Activated CD4-positive, alpha-beta T cell treated with anti-CD3 and anti-CD28 coated beads, Interleukin-2, Interleukin-6, amounts not matched to agents 100 ng/mL and 50 ng/mL, durations not matched to agents 16 hours and 8 hours (primary cell): ENCODE data around the gene KMT5B.

ENCODE experiments used
- DNase-seq: peaks from one replicate; pipeline ENCODE4 v3.0.0-alpha.2; 2020

The KMT5B gene

GRCh38 chr11:68142441-68143309 is 70.4 kb downstream of the KMT5B start:
- no peak for DNase-seq

DNA sequence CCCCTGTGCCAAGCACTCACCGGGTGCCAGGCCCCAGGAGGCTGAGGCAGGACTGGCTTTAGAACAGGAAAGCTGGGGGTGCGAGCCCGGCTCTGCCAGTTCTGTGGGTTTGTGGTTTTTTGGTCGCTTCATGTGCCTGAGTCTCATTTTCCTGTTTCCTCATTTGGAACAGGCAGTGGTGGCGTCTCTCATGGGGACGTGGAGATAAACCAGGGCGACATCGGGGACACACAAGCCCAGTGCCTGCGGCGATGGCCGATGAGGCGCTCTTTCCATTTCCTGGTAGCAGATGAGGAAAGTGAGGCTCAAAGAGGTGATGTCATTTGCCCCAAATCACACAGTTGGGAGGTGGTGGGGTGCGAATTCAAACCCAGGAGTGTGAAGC is 71.1 kb downstream of the KMT5B start:
- peak; percentile 64 for DNase-seq

DNA sequence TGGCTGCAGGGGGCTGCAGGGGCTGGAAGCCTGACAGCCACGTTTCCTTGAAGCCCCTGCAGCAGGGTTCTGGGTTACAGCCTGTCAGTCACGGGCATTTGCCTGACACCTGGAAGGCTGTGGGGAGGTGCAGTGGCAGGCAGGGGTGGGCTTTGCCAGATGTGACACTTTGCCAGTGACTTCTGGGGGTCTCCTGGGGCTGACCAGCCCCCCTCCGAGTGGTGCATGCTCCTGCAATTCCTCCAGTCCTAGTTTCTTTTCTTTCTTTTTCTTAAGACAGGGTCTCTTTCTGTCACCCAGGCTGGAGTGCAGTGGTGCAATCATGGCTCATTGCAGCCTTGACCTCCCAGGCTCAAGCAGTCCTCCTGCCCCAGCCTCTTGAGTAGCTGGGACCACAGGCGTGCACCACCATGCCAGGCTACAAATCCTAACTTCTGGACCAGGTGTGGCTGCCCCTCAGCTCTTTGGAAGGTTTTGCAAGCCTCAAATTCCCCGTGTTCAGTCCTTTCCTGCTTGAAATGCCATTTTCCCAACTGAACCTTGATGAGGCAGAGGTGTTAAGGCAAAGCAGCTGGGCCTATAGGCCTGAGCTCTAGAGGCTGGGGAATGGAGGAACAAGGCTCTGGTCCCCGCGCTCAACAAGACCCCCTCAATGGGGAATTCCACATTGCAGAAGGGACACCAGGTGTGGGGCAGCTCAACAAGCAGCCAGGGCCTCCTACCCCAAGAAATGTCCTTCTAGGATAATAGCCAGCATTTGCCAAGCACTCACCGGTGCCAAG is 71.7 kb downstream of the KMT5B start:
- DNase-seq: no peak

- DNase-seq: no peak
Measured at GRCh38 chr11:68140496-68141245, 72.4 kb downstream of the KMT5B start.

GRCh38 chr11:68138237-68138636 is 74.9 kb downstream of the KMT5B start:
- DNase-seq: no peak

DNA sequence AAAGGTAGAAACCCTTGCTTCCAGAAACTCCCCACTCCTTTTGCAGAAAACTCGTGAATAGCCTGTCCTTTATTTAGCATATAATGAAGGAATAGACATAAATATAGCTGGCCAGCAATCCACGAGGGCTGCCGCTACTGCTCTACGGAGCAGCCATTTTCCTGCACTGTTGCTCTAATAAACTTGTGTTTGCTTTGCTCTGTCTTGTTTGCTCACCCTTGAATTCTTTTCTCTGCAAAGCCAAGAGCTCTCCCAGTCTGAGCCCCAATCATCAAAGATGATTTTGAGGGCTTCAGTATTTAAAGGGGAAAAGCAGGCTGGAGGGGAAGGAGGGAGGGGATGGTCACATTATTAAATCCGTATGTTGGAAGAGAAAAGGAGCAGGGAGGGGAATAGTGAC is 75.3 kb downstream of the KMT5B start:
- no peak for DNase-seq

- DNase-seq: no peak
Measured at GRCh38 chr11:68136866-68137265, 76.2 kb downstream of the KMT5B start.

DNA sequence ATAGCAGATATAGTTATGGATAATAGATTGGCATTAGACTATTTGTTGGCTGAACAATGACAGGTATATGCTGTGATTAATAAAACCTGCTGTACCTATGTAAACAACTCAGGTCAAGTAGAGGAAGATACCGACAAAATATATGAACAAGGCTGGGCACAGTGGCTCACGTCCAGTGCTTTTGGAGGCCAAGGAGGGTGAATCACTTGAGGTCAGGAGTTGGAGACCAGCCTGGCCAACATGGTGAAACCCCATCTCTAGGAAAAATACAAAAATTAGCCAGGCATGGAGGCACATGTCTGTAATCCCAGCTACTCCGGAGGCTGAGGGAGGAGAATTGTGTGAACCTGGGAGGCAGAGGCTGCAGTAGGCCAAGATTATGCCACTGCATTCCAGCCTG is 77.9 kb downstream of the KMT5B start:
- DNase-seq: no peak

DNA sequence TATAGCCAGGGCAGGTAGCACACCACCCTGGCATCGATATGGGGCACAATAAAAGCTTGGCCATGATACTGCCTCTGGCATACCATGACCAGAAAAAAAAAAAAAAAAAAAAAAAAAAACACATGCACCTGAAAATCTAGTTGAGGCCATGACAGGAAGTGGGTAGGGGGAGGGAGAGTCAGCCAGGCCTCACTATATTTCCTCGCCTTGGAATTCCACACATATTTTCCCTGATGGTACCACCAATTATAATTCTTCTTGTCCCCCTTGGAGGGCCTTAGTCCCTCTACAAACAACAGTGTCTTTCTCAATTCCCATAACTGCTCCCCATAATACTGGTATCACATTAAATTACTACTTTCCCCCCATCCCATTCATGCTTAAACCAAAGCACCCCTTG is 79.3 kb downstream of the KMT5B start:
- DNase-seq: no peak

DNA sequence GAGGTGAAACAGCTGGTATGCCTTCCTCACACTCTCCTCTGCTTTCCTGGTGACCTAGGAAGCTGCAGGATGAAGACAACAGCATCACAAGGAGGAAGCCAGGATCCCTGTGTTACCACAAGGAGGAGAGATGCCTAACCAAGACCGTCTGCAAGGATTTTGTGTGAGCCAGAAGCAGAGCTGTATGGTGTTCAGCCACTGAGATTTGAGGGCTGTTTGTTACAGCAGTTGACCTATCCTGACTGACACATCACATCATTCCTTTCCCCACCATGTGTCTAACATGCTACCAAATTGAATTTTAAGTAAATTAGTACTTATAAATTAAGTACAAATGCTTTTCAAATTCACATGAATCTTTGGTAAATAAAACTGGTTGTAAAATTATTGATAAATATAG is 83.0 kb downstream of the KMT5B start:
- no peak for DNase-seq

GRCh38 chr11:68128682-68129327 is 84.3 kb downstream of the KMT5B start:
- DNase-seq: no peak

GRCh38 chr11:68127714-68128681 is 85.1 kb downstream of the KMT5B start:
- DNase-seq: no peak

GRCh38 chr11:68125164-68125563 is 87.9 kb downstream of the KMT5B start:
- DNase-seq: no peak

GRCh38 chr11:68122936-68123539 is 90.1 kb downstream of the KMT5B start:
- DNase-seq: no peak

- DNase-seq: peak; percentile 93
Measured at GRCh38 chr11:68121067-68121899, 91.8 kb downstream of the KMT5B start, which contains the start of gene CHKA. CHKA (minus strand) TSS chr11:68121388; CDS start chr11:68121177, 211 bp downstream.

DNA sequence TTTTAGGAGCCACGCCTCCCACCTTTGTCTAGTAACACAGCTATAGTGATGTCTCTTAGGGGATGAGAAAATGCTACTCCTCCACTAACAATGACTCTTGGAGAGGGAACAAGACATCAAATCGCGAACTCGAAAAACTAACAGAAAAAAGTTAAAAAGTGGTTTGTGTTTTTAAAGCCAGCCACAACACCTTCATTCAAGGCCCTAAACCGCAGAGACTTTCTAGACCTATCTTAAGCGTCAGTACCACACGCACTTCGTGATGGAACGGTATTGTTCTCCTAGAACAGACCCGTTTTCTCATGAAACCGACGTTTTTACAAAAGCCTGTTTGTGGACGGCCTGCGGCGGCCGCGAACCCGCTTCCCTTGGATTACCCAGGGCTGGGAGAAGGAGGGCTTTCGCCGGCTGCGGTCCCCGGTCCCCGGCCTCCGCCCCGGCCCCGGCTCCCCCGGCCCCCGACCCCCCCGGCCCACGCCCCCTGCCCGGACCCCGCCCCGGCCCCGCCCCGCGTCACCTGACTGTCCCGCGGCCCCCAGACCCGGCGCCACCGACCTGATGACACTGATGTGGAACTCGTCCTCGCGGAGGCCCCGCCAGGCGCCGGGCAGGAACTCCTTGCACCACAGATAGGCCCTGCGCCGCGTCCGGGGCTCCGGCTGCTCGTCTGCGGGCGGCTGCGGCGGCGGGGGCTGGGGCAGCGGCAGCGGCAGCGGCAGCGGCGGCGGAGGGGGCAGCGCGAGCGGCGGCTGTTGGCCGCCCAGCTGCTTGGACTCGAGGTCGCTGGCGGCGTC is 92.6 kb downstream of the KMT5B start:
- DNase-seq: peak; percentile 47

DNA sequence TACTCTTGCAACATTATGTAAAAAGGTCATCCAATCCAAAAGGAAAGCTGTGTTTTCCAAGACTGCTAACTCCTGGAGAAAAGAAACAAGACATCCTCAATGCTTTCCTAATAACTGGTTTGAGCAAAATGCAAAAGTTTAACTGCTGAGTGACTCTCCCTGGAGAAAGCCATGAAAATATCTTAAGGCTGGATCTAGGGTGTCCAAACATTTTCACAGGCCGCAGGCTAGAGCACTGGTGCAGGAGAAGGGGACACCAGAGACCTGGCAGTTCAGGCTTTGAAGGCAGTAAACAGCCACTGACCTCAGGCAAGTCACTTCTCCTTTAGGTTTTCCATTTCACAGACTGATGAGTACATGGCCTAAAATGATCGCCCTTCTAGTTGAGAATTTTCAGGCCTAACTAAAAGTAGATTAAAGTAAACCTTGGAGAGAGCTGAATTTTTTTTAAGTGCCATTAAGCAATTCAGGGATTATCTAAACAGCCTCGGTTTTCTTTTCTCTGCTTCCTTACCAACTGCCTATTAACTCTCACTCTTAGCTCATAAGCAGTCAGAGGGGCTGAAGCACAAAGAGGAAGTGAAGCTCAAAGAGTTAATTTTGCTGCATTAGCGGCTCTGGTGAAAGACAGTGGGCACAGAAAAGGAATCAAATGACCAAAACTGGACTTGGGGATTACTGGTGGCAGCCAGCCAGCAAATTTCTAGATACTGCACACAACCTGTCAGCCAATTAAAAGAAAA is 94.2 kb downstream of the KMT5B start:
- no peak for DNase-seq

GRCh38 chr11:68117853-68118470 is 95.1 kb downstream of the KMT5B start:
- DNase-seq: no peak
